DND-41 (cell line): ENCODE data around the gene RAB6B.

Source experiments
- ATAC-seq: fragments of 200-7000 bp; cut with Tn5 transposase; 3 replicates; pipeline ENCODE4 v1.9.1; 2021; ENCODE audit warnings: low read depth; ENCODE audit not compliant: insufficient read depth
- DNase-seq: peaks from one replicate; pipeline ENCODE4 v3.0.0-alpha.2; 2020
- H2AFZ ChIP-seq: 2 replicates; pipeline ENCODE4 v1.6.0; 2012; ENCODE audit warnings: low read depth, low read length
- H3K27ac ChIP-seq: 2 replicates; pipeline ENCODE4 v1.5.1; 2012; ENCODE audit warnings: low read length, inconsistent platforms
- H3K27me3 ChIP-seq: fragments of 200-600 bp; sonication (generic); 2 replicates; pipeline ENCODE4 v1.6.0; 2012; ENCODE audit warnings: low read length, mild to moderate bottlenecking, inconsistent platforms; ENCODE audit not compliant: insufficient read depth, poor library complexity
- H3K36me3 ChIP-seq: 2 replicates; pipeline ENCODE4 v1.5.1; 2012; ENCODE audit warnings: low read length, inconsistent platforms; ENCODE audit not compliant: insufficient read depth
- H3K4me1 ChIP-seq: 2 replicates; pipeline ENCODE4 v1.5.1; 2012; ENCODE audit warnings: mild to moderate bottlenecking, low read length; ENCODE audit not compliant: insufficient read depth
- H3K4me2 ChIP-seq: 2 replicates; pipeline ENCODE4 v1.6.0; 2012; ENCODE audit warnings: mild to moderate bottlenecking, moderate library complexity, low read length, inconsistent platforms; ENCODE audit not compliant: insufficient read depth
- H3K4me3 ChIP-seq, 2 experiments: fragments of 200-600 bp in 1 of 2; shearing (Covaris generic) in 1 of 2; 2 replicates each; pipeline ENCODE4 v1.5.1; 2012 to 2016; ENCODE audit warnings: inconsistent platforms in 2 of 2, low read length in 2 of 2, mild to moderate bottlenecking in 2 of 2, low read depth in 1 of 2, moderate library complexity in 1 of 2
- H3K79me2 ChIP-seq: 2 replicates; pipeline ENCODE4 v1.6.0; 2012; ENCODE audit warnings: low read length, inconsistent platforms; ENCODE audit not compliant: insufficient read depth
- H3K9ac ChIP-seq: 2 replicates; pipeline ENCODE4 v1.6.0; 2012; ENCODE audit warnings: low read depth, mild to moderate bottlenecking, inconsistent platforms, low read length, moderate library complexity
- H3K9me3 ChIP-seq: 2 replicates; pipeline ENCODE4 v1.5.1; 2012; ENCODE audit warnings: low read length, moderate library complexity, mild to moderate bottlenecking, inconsistent platforms; ENCODE audit not compliant: insufficient read depth, severe bottlenecking
- H4K20me1 ChIP-seq: 2 replicates; pipeline ENCODE4 v1.6.0; 2012; ENCODE audit warnings: low read length; ENCODE audit not compliant: insufficient read depth
- CTCF ChIP-seq: IDR thresholded peaks from 2 replicates; pipeline ENCODE4 v1.5.1; 2012; ENCODE audit warnings: borderline replicate concordance, low read length, moderate library complexity, mild to moderate bottlenecking; ENCODE audit not compliant: poor library complexity, severe bottlenecking; ENCODE audit errors: extremely low read depth
- EZH2 ChIP-seq: IDR thresholded peaks from 3 replicates; pipeline ENCODE4 v1.6.1; 2012; ENCODE audit warnings: borderline replicate concordance, low read depth, mild to moderate bottlenecking, moderate library complexity, low read length, inconsistent platforms; ENCODE audit not compliant: severe bottlenecking

RAB6B gene

GRCh38 chr3:133917144-133917543, 21.5 kb upstream of the RAB6B start:
- no peak overlapping the region for H3K9ac ChIP-seq
- no peak for DNase-seq
- TF ChIP-seq CTCF (no peak), EZH2 (no peak)

GRCh38 chr3:133915685-133916658, 20.3 kb upstream of the RAB6B start:
- Histone ChIP-seq H3K9ac (no peak overlapping the region), H3K4me2 (no peak overlapping the region), H3K79me2 (no peaks in the 10 kb centered on the region), H3K27me3 (peaks cover 3% of the 10 kb centered on the region), H3K9me3 (peaks cover 4% of the 10 kb centered on the region), H2AFZ (no peak overlapping the region), H3K36me3 (no peaks in the 10 kb centered on the region), H3K4me3 (no peak overlapping the region), H3K27ac (no peak overlapping the region), H3K4me1 (no peaks in the 10 kb centered on the region), H4K20me1 (no peaks in the 10 kb centered on the region)
- no peak for DNase-seq
- no peak for ATAC-seq
- TF ChIP-seq CTCF: no peak
- TF ChIP-seq EZH2: no peak

More at GRCh38 chr3:133917144-133917543, 21.5 kb upstream of the RAB6B start:
- no peak overlapping the region for H3K27ac ChIP-seq
- H3K27me3 ChIP-seq: peaks cover 3% of the 10 kb centered on the region
- no peaks in the 10 kb centered on the region for H4K20me1 ChIP-seq
- no peaks in the 10 kb centered on the region for H3K36me3 ChIP-seq
- H3K4me2 ChIP-seq: no peak overlapping the region
- no peaks in the 10 kb centered on the region for H3K79me2 ChIP-seq
- no peak overlapping the region for H3K4me3 ChIP-seq
- H3K9me3 ChIP-seq: peaks cover 4% of the 10 kb centered on the region
- no peaks in the 10 kb centered on the region for H3K4me1 ChIP-seq
- ATAC-seq: no peak
- no peak overlapping the region for H2AFZ ChIP-seq

GRCh38 chr3:133914839-133915600, 19.3 kb upstream of the RAB6B start:
- TF ChIP-seq CTCF: no peak
- TF ChIP-seq EZH2: no peak
- H3K4me3 ChIP-seq: no peak overlapping the region
- no peak overlapping the region for H3K9ac ChIP-seq
- peaks cover 3% of the 10 kb centered on the region for H3K27me3 ChIP-seq
- DNase-seq (no peak), ATAC-seq (no peak)
- H3K27ac ChIP-seq: no peak overlapping the region
- no peaks in the 10 kb centered on the region for H3K36me3 ChIP-seq
- H3K4me1 ChIP-seq: no peaks in the 10 kb centered on the region
- H3K4me2 ChIP-seq: no peak overlapping the region
- H3K79me2 ChIP-seq: no peaks in the 10 kb centered on the region
- H3K9me3 ChIP-seq: peaks cover 4% of the 10 kb centered on the region
- H4K20me1 ChIP-seq: no peaks in the 10 kb centered on the region
- no peak overlapping the region for H2AFZ ChIP-seq
